ENCODE results near the gene RPL21.

Gene RPL21

GRCh38 chr13:27226991-27227390 is 24.4 kb upstream of the RPL21 start:
- Histone ChIP-seq H3K9me3 (ENCODE audit: control insufficient read depth, low read length) (no peaks in the 10 kb centered on the region), H3K27me3 (ENCODE audit: control insufficient read depth, insufficient read depth, low read length) (no peaks in the 10 kb centered on the region), H3K36me3 (ENCODE audit: control insufficient read depth, insufficient read depth, low read length) (no peaks in the 10 kb centered on the region), H3K4me3 (ENCODE audit: low read length) (no peak overlapping the region), H3K9ac (ENCODE audit: low read length) (no peak overlapping the region), H3K4me1 (ENCODE audit: control insufficient read depth, insufficient read depth, low read length) (no peaks in the 10 kb centered on the region)

DNA sequence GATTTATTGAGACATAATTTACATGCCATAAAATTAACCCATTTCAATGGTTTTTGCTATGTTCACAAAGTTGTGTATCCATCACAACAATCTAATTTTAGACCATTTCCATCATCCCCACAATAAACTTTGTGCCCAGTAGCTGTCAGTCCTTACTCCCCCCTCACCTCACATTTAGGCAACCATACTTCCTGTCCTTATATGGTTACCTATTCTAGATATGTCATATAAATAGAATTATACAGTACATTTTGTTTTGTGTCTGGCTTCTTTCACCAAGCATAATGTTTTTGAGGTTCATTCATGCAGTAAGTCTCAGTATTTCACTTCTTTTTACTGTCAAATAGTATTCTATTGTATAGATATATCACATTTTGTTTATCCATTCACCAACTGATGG is 23.2 kb upstream of the RPL21 start:
- H3K36me3 ChIP-seq (ENCODE audit: control insufficient read depth, insufficient read depth, low read length) = no peaks in the 10 kb centered on the region
- no peaks in the 10 kb centered on the region for H3K9me3 ChIP-seq (ENCODE audit: control insufficient read depth, low read length)
- H3K4me1 ChIP-seq (ENCODE audit: control insufficient read depth, insufficient read depth, low read length) = no peaks in the 10 kb centered on the region
- H3K4me3 ChIP-seq (ENCODE audit: low read length) = no peak overlapping the region
- no peak overlapping the region for H3K9ac ChIP-seq (ENCODE audit: low read length)
- H3K27me3 ChIP-seq (ENCODE audit: control insufficient read depth, insufficient read depth, low read length) = no peaks in the 10 kb centered on the region

- Histone ChIP-seq H3K36me3 (ENCODE audit: control insufficient read depth, insufficient read depth, low read length) (no peaks in the 10 kb centered on the region), H3K9ac (ENCODE audit: low read length) (no peak overlapping the region), H3K4me3 (ENCODE audit: low read length) (no peak overlapping the region), H3K9me3 (ENCODE audit: control insufficient read depth, low read length) (no peaks in the 10 kb centered on the region), H3K27me3 (ENCODE audit: control insufficient read depth, insufficient read depth, low read length) (no peaks in the 10 kb centered on the region), H3K4me1 (ENCODE audit: control insufficient read depth, insufficient read depth, low read length) (no peaks in the 10 kb centered on the region)
Measured at GRCh38 chr13:27229642-27230041, 21.7 kb upstream of the RPL21 start.

- H3K9me3 ChIP-seq (ENCODE audit: control insufficient read depth, low read length) = no peaks in the 10 kb centered on the region
- no peak overlapping the region for H3K4me3 ChIP-seq (ENCODE audit: low read length)
- H3K27me3 ChIP-seq (ENCODE audit: control insufficient read depth, insufficient read depth, low read length) = no peaks in the 10 kb centered on the region
- no peak overlapping the region for H3K9ac ChIP-seq (ENCODE audit: low read length)
- no peaks in the 10 kb centered on the region for H3K4me1 ChIP-seq (ENCODE audit: control insufficient read depth, insufficient read depth, low read length)
- H3K36me3 ChIP-seq (ENCODE audit: control insufficient read depth, insufficient read depth, low read length) = no peaks in the 10 kb centered on the region
Measured at GRCh38 chr13:27233964-27234363, 17.4 kb upstream of the RPL21 start.

GRCh38 chr13:27236478-27236877 is 14.9 kb upstream of the RPL21 start:
- Histone ChIP-seq H3K36me3 (ENCODE audit: control insufficient read depth, insufficient read depth, low read length) (no peaks in the 10 kb centered on the region), H3K4me3 (ENCODE audit: low read length) (no peak overlapping the region), H3K9me3 (ENCODE audit: control insufficient read depth, low read length) (no peaks in the 10 kb centered on the region), H3K9ac (ENCODE audit: low read length) (no peak overlapping the region), H3K4me1 (ENCODE audit: control insufficient read depth, insufficient read depth, low read length) (no peaks in the 10 kb centered on the region), H3K27me3 (ENCODE audit: control insufficient read depth, insufficient read depth, low read length) (no peaks in the 10 kb centered on the region)

DNA sequence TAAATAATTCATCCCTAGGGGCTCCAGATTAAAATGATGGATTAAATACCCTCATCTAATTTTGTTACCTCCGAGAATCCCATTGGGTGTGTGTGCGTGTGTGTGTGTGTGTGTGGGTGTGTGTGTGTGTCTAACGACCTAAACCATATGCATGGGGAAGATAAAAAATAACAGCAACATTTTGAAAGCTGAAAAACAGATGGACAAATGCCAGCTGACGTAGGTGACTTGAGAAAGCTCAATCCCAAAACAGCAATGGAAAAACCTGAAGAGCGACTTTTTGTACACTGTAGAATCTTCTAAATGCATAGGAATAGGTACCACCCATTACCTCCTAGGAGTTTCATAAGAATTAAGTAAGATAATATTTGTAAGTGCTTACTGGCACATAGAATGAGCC is 8.7 kb upstream of the RPL21 start:
- H3K9ac ChIP-seq (ENCODE audit: low read length) = no peak overlapping the region
- H3K27me3 ChIP-seq (ENCODE audit: control insufficient read depth, insufficient read depth, low read length) = no peaks in the 10 kb centered on the region
- H3K9me3 ChIP-seq (ENCODE audit: control insufficient read depth, low read length) = no peaks in the 10 kb centered on the region
- H3K4me1 ChIP-seq (ENCODE audit: control insufficient read depth, insufficient read depth, low read length) = no peaks in the 10 kb centered on the region
- no peaks in the 10 kb centered on the region for H3K36me3 ChIP-seq (ENCODE audit: control insufficient read depth, insufficient read depth, low read length)
- H3K4me3 ChIP-seq (ENCODE audit: low read length) = no peak overlapping the region

DNA sequence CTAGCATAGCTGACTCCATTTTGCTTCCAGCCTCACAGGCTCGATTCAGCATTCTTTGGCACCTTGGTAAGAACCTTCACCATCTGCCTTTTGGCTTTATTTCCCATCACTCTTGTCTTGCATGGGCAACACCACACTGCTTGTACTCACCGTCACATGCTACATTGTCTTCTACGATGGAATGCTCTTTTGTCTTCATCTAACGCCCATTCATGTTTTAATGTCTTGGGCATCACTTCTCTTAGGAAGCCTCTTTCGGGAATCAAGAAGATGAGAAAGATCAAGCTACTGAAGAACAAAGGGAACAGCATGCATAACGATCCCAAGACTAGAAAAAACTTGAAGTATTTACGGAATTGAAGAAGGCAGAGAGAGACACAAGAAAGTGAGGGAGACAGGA is 5.7 kb upstream of the RPL21 start:
- no peak overlapping the region for H3K9ac ChIP-seq (ENCODE audit: low read length)
- no peaks in the 10 kb centered on the region for H3K4me1 ChIP-seq (ENCODE audit: control insufficient read depth, insufficient read depth, low read length)
- H3K36me3 ChIP-seq (ENCODE audit: control insufficient read depth, insufficient read depth, low read length) = no peaks in the 10 kb centered on the region
- no peaks in the 10 kb centered on the region for H3K27me3 ChIP-seq (ENCODE audit: control insufficient read depth, insufficient read depth, low read length)
- no peaks in the 10 kb centered on the region for H3K9me3 ChIP-seq (ENCODE audit: control insufficient read depth, low read length)
- no peak overlapping the region for H3K4me3 ChIP-seq (ENCODE audit: low read length)

- Histone ChIP-seq H3K9ac (ENCODE audit: low read length) (peak overlapping the region; percentile 93), H3K27me3 (ENCODE audit: control insufficient read depth, insufficient read depth, low read length) (no peaks in the 10 kb centered on the region), H3K9me3 (ENCODE audit: control insufficient read depth, low read length) (no peaks in the 10 kb centered on the region), H3K36me3 (ENCODE audit: control insufficient read depth, insufficient read depth, low read length) (no peaks in the 10 kb centered on the region), H3K4me3 (ENCODE audit: low read length) (peak overlapping the region; percentile 86), H3K4me1 (ENCODE audit: control insufficient read depth, insufficient read depth, low read length) (peaks cover 5% of the 10 kb centered on the region)
Measured at GRCh38 chr13:27250833-27251165, 559 bp upstream of the RPL21 start.

GRCh38 chr13:27252467-27252866 is 1.1 kb downstream of the RPL21 start:
- no peaks in the 10 kb centered on the region for H3K27me3 ChIP-seq (ENCODE audit: control insufficient read depth, insufficient read depth, low read length)
- H3K9me3 ChIP-seq (ENCODE audit: control insufficient read depth, low read length) = no peaks in the 10 kb centered on the region
- H3K36me3 ChIP-seq (ENCODE audit: control insufficient read depth, insufficient read depth, low read length) = no peaks in the 10 kb centered on the region
- H3K4me1 ChIP-seq (ENCODE audit: control insufficient read depth, insufficient read depth, low read length) = peaks cover 5% of the 10 kb centered on the region
- peak overlapping the region; percentile 93 for H3K9ac ChIP-seq (ENCODE audit: low read length)
- H3K4me3 ChIP-seq (ENCODE audit: low read length) = peak overlapping the region; percentile 86

DNA sequence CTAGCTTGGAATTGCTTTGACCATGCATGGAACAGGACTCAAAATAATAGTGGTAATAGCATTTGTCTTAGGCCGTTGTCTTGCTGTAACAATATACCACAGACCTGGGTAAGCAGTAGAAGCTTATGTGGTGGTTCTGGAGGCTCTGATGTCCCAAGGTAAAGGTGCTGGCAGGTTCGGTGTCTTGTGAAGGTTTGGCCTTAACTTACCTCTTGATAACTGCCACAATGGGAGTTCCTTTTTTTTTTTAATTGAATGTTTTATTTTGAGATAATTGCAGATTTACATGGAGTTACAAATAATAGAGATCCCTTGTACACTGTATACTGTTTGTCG is 5.8 kb downstream of the RPL21 start:
- H3K27me3 ChIP-seq (ENCODE audit: control insufficient read depth, insufficient read depth, low read length) = no peaks in the 10 kb centered on the region
- no peaks in the 10 kb centered on the region for H3K9me3 ChIP-seq (ENCODE audit: control insufficient read depth, low read length)
- H3K4me1 ChIP-seq (ENCODE audit: control insufficient read depth, insufficient read depth, low read length) = peaks cover 5% of the 10 kb centered on the region
- no peak overlapping the region for H3K4me3 ChIP-seq (ENCODE audit: low read length)
- H3K9ac ChIP-seq (ENCODE audit: low read length) = no peak overlapping the region
- no peaks in the 10 kb centered on the region for H3K36me3 ChIP-seq (ENCODE audit: control insufficient read depth, insufficient read depth, low read length)

- Histone ChIP-seq H3K27me3 (ENCODE audit: control insufficient read depth, insufficient read depth, low read length) (no peaks in the 10 kb centered on the region), H3K9me3 (ENCODE audit: control insufficient read depth, low read length) (no peaks in the 10 kb centered on the region), H3K9ac (ENCODE audit: low read length) (no peak overlapping the region), H3K4me1 (ENCODE audit: control insufficient read depth, insufficient read depth, low read length) (peaks cover 5% of the 10 kb centered on the region), H3K36me3 (ENCODE audit: control insufficient read depth, insufficient read depth, low read length) (no peaks in the 10 kb centered on the region), H3K4me3 (ENCODE audit: low read length) (no peak overlapping the region)
Measured at GRCh38 chr13:27257648-27258253, 6.4 kb downstream of the RPL21 start.

GRCh38 chr13:27258637-27259386 is 7.5 kb downstream of the RPL21 start:
- Histone ChIP-seq H3K4me1 (ENCODE audit: control insufficient read depth, insufficient read depth, low read length) (no peaks in the 10 kb centered on the region), H3K9ac (ENCODE audit: low read length) (no peak overlapping the region), H3K36me3 (ENCODE audit: control insufficient read depth, insufficient read depth, low read length) (no peaks in the 10 kb centered on the region), H3K4me3 (ENCODE audit: low read length) (no peak overlapping the region), H3K9me3 (ENCODE audit: control insufficient read depth, low read length) (no peaks in the 10 kb centered on the region), H3K27me3 (ENCODE audit: control insufficient read depth, insufficient read depth, low read length) (no peaks in the 10 kb centered on the region)

DNA sequence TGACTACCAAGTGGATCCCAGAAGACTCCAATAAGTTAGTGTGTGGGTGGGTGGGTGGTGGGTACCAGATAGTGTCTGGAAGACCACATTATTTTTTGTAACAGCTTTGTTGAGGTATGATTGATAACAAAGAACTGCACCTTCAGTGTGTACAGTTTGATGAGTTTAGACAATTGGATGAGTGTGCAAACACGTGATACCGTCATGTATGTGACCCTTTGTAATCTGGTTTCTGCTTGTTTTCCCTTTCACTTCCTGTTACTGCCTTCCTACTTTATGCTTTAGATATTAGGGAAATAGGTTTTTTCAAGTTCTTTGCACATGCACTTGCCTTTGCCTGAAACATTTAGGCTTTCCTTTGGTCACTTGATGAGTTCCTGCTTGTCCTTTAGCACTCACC is 8.5 kb downstream of the RPL21 start:
- no peak overlapping the region for H3K9ac ChIP-seq (ENCODE audit: low read length)
- H3K9me3 ChIP-seq (ENCODE audit: control insufficient read depth, low read length) = no peaks in the 10 kb centered on the region
- no peaks in the 10 kb centered on the region for H3K36me3 ChIP-seq (ENCODE audit: control insufficient read depth, insufficient read depth, low read length)
- H3K27me3 ChIP-seq (ENCODE audit: control insufficient read depth, insufficient read depth, low read length) = no peaks in the 10 kb centered on the region
- H3K4me1 ChIP-seq (ENCODE audit: control insufficient read depth, insufficient read depth, low read length) = no peaks in the 10 kb centered on the region
- H3K4me3 ChIP-seq (ENCODE audit: low read length) = no peak overlapping the region
